Tibial nerve (tissue), 4 donors: Measurements from ENCODE around the gene PDGFA. TPM values are rescaled to one million over a fixed set of nuclear protein-coding genes. Genes with fewer than 3 reads are reported as not detected.

Experiments
- DNase-seq, 2 donors: peaks; one replicate each; pipeline ENCODE4 v3.0.0-alpha.2; 2019; ENCODE audit warnings: low spot score in 2 of 2
- H3K27ac ChIP-seq, 4 donors: fragments of 200-600 bp; sonication (generic) in 3 of 4; one replicate each; pipeline ENCODE4 v1.5.1; 2017 to 2019; ENCODE audit warnings: mild to moderate bottlenecking in 1 of 4
- H3K27me3 ChIP-seq, 2 donors: fragments of 200-600 bp; sonication (generic) in 1 of 2; one replicate each; pipeline versions ENCODE4 v1.5.1 to v1.6.0; 2017 to 2019
- H3K36me3 ChIP-seq, 3 donors: fragments of 200-600 bp; sonication (generic); one replicate each; pipeline ENCODE4 v1.5.1; 2018 to 2019
- H3K4me1 ChIP-seq, 4 donors: fragments of 200-600 bp; sonication (generic) in 3 of 4; one replicate each; pipeline ENCODE4 v1.5.1; 2017 to 2019
- H3K4me3 ChIP-seq, 4 donors: fragments of 200-600 bp; sonication (generic) in 3 of 4; one replicate each; pipeline ENCODE4 v1.5.1; 2017 to 2019; ENCODE audit warnings: mild to moderate bottlenecking in 1 of 4, moderate library complexity in 1 of 4
- H3K9me3 ChIP-seq, 4 donors: fragments of 200-600 bp; sonication (generic) in 3 of 4; one replicate each; pipeline ENCODE4 v1.5.1; 2017 to 2019
- CTCF ChIP-seq, 5 experiments: fragments of 200-600 bp in 3 of 5; fragments of 450-650 bp in 2 of 5; sonication (generic) in 3 of 5; IDR thresholded peaks; one replicate each; pipeline ENCODE4 v1.5.1; 2016 to 2019; ENCODE audit warnings: antibody characterized with exemption in 5 of 5, mild to moderate bottlenecking in 3 of 5, moderate library complexity in 2 of 5
- EP300 ChIP-seq, 2 donors: sonication (generic); formaldehyde crosslinking; IDR thresholded peaks; one replicate each; pipeline ENCODE4 v1.6.1; 2017; ENCODE audit warnings: antibody characterized with exemption in 2 of 2, mild to moderate bottlenecking in 1 of 2
- POLR2A ChIP-seq, 2 donors: fragments of 450-650 bp; IDR thresholded peaks; one replicate each; pipeline ENCODE4 v1.6.1; 2017; ENCODE audit warnings: antibody characterized with exemption in 2 of 2, mild to moderate bottlenecking in 2 of 2, moderate library complexity in 2 of 2
- WGBS, 2 donors: methylation state at CpG; one replicate each; pipeline ENCODE4 v1.1.5; 2018; 5-methylcytosine and 5-hydroxymethylcytosine counted together
- total RNA-seq, 4 donors: library from RNA; depleted of rRNA; stranded (reverse); fragments of >200 nt; gene quantifications; one replicate each; pipeline ENCODE4 v1.1.0, GENCODE V29; 2016

PDGFA gene
- total RNA-seq, 4 donors from 2014 or later = 33.4 to 84.1 (median 40.6) TPM

GRCh38 chr7:479948-480499 lies 39.6 kb downstream of the PDGFA start:
- DNase-seq = no peak
- 47 to 65% methylated on average over 5 to 15 of the region's 15 CpGs for WGBS, 2 donors
- TF ChIP-seq POLR2A (IDR thresholded peaks at IDR 0.05) (no peak), EP300 (IDR thresholded peaks at IDR 0.05) (no peak), CTCF (IDR thresholded peaks at IDR 0.05) (no peak)

GRCh38 chr7:479115-479947 lies 40.3 kb downstream of the PDGFA start:
- TF ChIP-seq CTCF (IDR thresholded peaks at IDR 0.05) (no peak), EP300 (IDR thresholded peaks at IDR 0.05) (no peak), POLR2A (IDR thresholded peaks at IDR 0.05) (no peak)
- peaks cover 0 to 9% (median 0%) of the 10 kb centered on the region in 4 donors for H3K9me3 ChIP-seq
- no peak for DNase-seq

More at GRCh38 chr7:479948-480499, 39.6 kb downstream of the PDGFA start:
- peaks cover 0 to 2% (median 0%) of the 10 kb centered on the region in 4 donors for H3K9me3 ChIP-seq
- peaks cover 0 to 24% of the 10 kb centered on the region in 2 donors for H3K27me3 ChIP-seq
- H3K4me1 ChIP-seq = no peaks in the 10 kb centered on the region
- H3K36me3 ChIP-seq = no peaks in the 10 kb centered on the region
- no peak overlapping the region for H3K27ac ChIP-seq
- no peak overlapping the region for H3K4me3 ChIP-seq

GRCh38 chr7:477626-478220 lies 41.9 kb downstream of the PDGFA start:
- TF ChIP-seq POLR2A (IDR thresholded peaks at IDR 0.05) (no peak), CTCF (IDR thresholded peaks at IDR 0.05) (no peak), EP300 (IDR thresholded peaks at IDR 0.05) (no peak)
- WGBS, 2 donors = 81 to 85% methylated on average over 17 of the region's 17 CpGs
- Histone ChIP-seq H3K4me3 (no peak overlapping the region), H3K9me3 (peaks cover 0 to 12% (median 0%) of the 10 kb centered on the region in 4 donors), H3K36me3 (peaks cover 0 to 5% (median 0%) of the 10 kb centered on the region in 3 donors), H3K27ac (no peak overlapping the region), H3K27me3 (peaks cover 0 to 17% of the 10 kb centered on the region in 2 donors), H3K4me1 (no peaks in the 10 kb centered on the region)
- no peak for DNase-seq

More at GRCh38 chr7:479115-479947, 40.3 kb downstream of the PDGFA start:
- WGBS, 2 donors = 69 to 71% methylated on average over 19 to 20 of the region's 20 CpGs
- Histone ChIP-seq H3K27me3 (peaks cover 0 to 23% of the 10 kb centered on the region in 2 donors), H3K4me3 (no peak overlapping the region), H3K36me3 (peaks cover 0 to 5% (median 0%) of the 10 kb centered on the region in 3 donors), H3K27ac (no peak overlapping the region), H3K4me1 (no peaks in the 10 kb centered on the region)

- no peak for TF ChIP-seq CTCF (IDR thresholded peaks at IDR 0.05)
- no peak for TF ChIP-seq EP300 (IDR thresholded peaks at IDR 0.05)
- TF ChIP-seq POLR2A (IDR thresholded peaks at IDR 0.05) = no peak
- no peak for DNase-seq
- H3K27me3 ChIP-seq = peaks cover 0 to 17% of the 10 kb centered on the region in 2 donors
Measured at GRCh38 chr7:476736-477360, 42.8 kb downstream of the PDGFA start.

More at GRCh38 chr7:476736-477360, 42.8 kb downstream of the PDGFA start:
- H3K9me3 ChIP-seq = peaks cover 0 to 12% (median 0%) of the 10 kb centered on the region in 4 donors
- WGBS, 2 donors = 86 to 88% methylated on average over 26 to 33 of the region's 33 CpGs
- H3K4me3 ChIP-seq = no peak overlapping the region
- H3K4me1 ChIP-seq = peaks cover 0 to 6% (median under 1%) of the 10 kb centered on the region in 4 donors
- peaks cover 0 to 5% (median 0%) of the 10 kb centered on the region in 3 donors for H3K36me3 ChIP-seq
- no peak overlapping the region for H3K27ac ChIP-seq
